HG02884 (cell line): ENCODE measurements around the gene DCUN1D4.

Experiments
- ATAC-seq: cut with Tn5 transposase; IDR thresholded peaks from one replicate; pipeline ENCODE4 v1.9.1; 2021; ENCODE audit warnings: mild to moderate bottlenecking, moderate library complexity; ENCODE audit not compliant: unreplicated experiment

The DCUN1D4 gene

GRCh38 chr4:51853027-51853682 lies 10.2 kb downstream of the DCUN1D4 start:
- no peak for ATAC-seq

GRCh38 chr4:51855270-51855669 lies 12.3 kb downstream of the DCUN1D4 start:
- ATAC-seq = no peak

GRCh38 chr4:51855751-51856150 lies 12.8 kb downstream of the DCUN1D4 start:
- ATAC-seq = no peak

- ATAC-seq = no peak
Measured at GRCh38 chr4:51858605-51859202, 15.8 kb downstream of the DCUN1D4 start.

GRCh38 chr4:51859476-51860031 lies 16.6 kb downstream of the DCUN1D4 start:
- ATAC-seq = no peak

GRCh38 chr4:51862199-51862598 lies 19.2 kb downstream of the DCUN1D4 start:
- no peak for ATAC-seq

- ATAC-seq = no peak
Measured at GRCh38 chr4:51862781-51863180, 19.8 kb downstream of the DCUN1D4 start.

- ATAC-seq = no peak
Measured at GRCh38 chr4:51865717-51866116, 22.8 kb downstream of the DCUN1D4 start.

GRCh38 chr4:51866835-51867234 lies 23.9 kb downstream of the DCUN1D4 start:
- ATAC-seq = no peak

- ATAC-seq = no peak
Measured at GRCh38 chr4:51867689-51868448, 24.9 kb downstream of the DCUN1D4 start.

- ATAC-seq = no peak
Measured at GRCh38 chr4:51868449-51868847, 25.5 kb downstream of the DCUN1D4 start.

- ATAC-seq = no peak
Measured at GRCh38 chr4:51870441-51871188, 27.7 kb downstream of the DCUN1D4 start.

- ATAC-seq = no peak
Measured at GRCh38 chr4:51872283-51872997, 29.5 kb downstream of the DCUN1D4 start.

- no peak for ATAC-seq
Measured at GRCh38 chr4:51874551-51874950, 31.6 kb downstream of the DCUN1D4 start.

GRCh38 chr4:51878431-51878830 lies 35.5 kb downstream of the DCUN1D4 start:
- ATAC-seq = no peak

GRCh38 chr4:51880016-51880915 lies 37.3 kb downstream of the DCUN1D4 start:
- no peak for ATAC-seq

GRCh38 chr4:51884055-51884454 lies 41.1 kb downstream of the DCUN1D4 start:
- no peak for ATAC-seq

- ATAC-seq = no peak
Measured at GRCh38 chr4:51884606-51885005, 41.7 kb downstream of the DCUN1D4 start.

- ATAC-seq = no peak
Measured at GRCh38 chr4:51885363-51885762, 42.4 kb downstream of the DCUN1D4 start.
